Panc1 (cell line): ENCODE data around the gene LRRFIP2. TPM values are rescaled to one million over a fixed set of nuclear protein-coding genes. Genes with fewer than 3 reads are reported as not detected.
"Not testable (repeated sequence)": the region's sequence is repeated elsewhere in the genome, so short reads cannot be mapped to it uniquely, and the experiment has no call there.

Experiments
- ATAC-seq: fragments of 200-7000 bp; cut with Tn5 transposase; 2 replicates; pipeline ENCODE4 v1.9.1; 2020; ENCODE audit warnings: mild to moderate bottlenecking, moderate library complexity
- BruUV-seq: library from RNA; stranded (reverse); fragments of 400-500 nt; replicated peaks from 2 replicates; lab custom pipeline; 2021; lab: Mats Ljungman, UMichigan
- CTCF ChIA-PET: fragments of 300-600 bp; sonication (Branson Sonifier 250); formaldehyde crosslinking; loops from one replicate; lab custom pipeline; 2022; ENCODE audit warnings: antibody characterized with exemption; lab: Charles Lee
- POLR2A ChIA-PET: fragments of 300-600 bp; sonication (Branson Sonifier 250); formaldehyde crosslinking; loops from one replicate; lab custom pipeline; 2022; ENCODE audit warnings: antibody characterized with exemption; lab: Charles Lee
- DNase-seq: peaks from one replicate; pipeline ENCODE4 v3.0.0-alpha.2; 2010; ENCODE audit warnings: low read depth, low spot score
- H3K27ac ChIP-seq: 2 replicates; pipeline ENCODE4 v1.5.1; 2011; ENCODE audit warnings: mild to moderate bottlenecking, low read length, inconsistent platforms
- H3K27me3 ChIP-seq: fragments of 200-500 bp; sonication (Bioruptor generic); 2 replicates; pipeline ENCODE4 v1.6.0; 2014; ENCODE audit warnings: low read length, inconsistent platforms; ENCODE audit not compliant: control insufficient read depth, insufficient read depth
- H3K36me3 ChIP-seq: fragments of 200-500 bp; sonication (Bioruptor generic); 2 replicates; pipeline ENCODE4 v1.5.1; 2014; ENCODE audit warnings: inconsistent platforms, mild to moderate bottlenecking, low read length, moderate library complexity; ENCODE audit not compliant: control insufficient read depth, insufficient read depth
- H3K4me1 ChIP-seq: 2 replicates; pipeline ENCODE4 v1.5.1; 2011; ENCODE audit warnings: inconsistent platforms, mild to moderate bottlenecking, low read length, moderate library complexity; ENCODE audit not compliant: control insufficient read depth, insufficient read depth
- H3K4me3 ChIP-seq, 2 experiments: 2 replicates each; pipeline ENCODE4 v1.5.1; 2011 to 2012; ENCODE audit warnings: low read depth in 2 of 2, low read length in 2 of 2, mild to moderate bottlenecking in 2 of 2, inconsistent platforms in 1 of 2, moderate library complexity in 1 of 2
- H3K9me3 ChIP-seq: fragments of 200-500 bp; sonication (Bioruptor generic); 2 replicates; pipeline ENCODE4 v1.5.1; 2014; ENCODE audit warnings: low read depth, mild to moderate bottlenecking, inconsistent platforms, low read length, moderate library complexity; ENCODE audit not compliant: control insufficient read depth, insufficient read depth
- POLR2AphosphoS5 ChIP-seq: IDR thresholded peaks from 2 replicates; pipeline ENCODE4 v1.6.1; 2012; ENCODE audit warnings: mild to moderate bottlenecking, low read depth, low read length, moderate library complexity
- SIN3A ChIP-seq: IDR thresholded peaks from 2 replicates; pipeline ENCODE4 v1.6.1; 2012; ENCODE audit warnings: low read depth, mild to moderate bottlenecking, low read length, moderate library complexity, borderline replicate concordance; ENCODE audit not compliant: insufficient read depth
- TCF7L2 ChIP-seq: IDR thresholded peaks from 2 replicates; pipeline ENCODE4 v1.6.1; 2011; ENCODE audit warnings: mild to moderate bottlenecking, low read depth, low read length, inconsistent platforms
- in situ Hi-C: cut with HindIII; loops from 2 replicates; pipeline ENCODE4 v1.10.0; 2016; ENCODE audit warnings: low sequenced_read_pairs, low pct_unique_long_range_greater_than_20kb
- intact Hi-C: fragments of 100-400 bp; cut with micrococcal nuclease; formaldehyde crosslinking; loops from one replicate; pipeline ENCODE4 v1.10.0; 2022; ENCODE audit not compliant: unreplicated experiment
- total RNA-seq: library from RNA; stranded (reverse); gene quantifications from one replicate; pipeline ENCODE4 v1.2.1, GENCODE V29; 2021; ENCODE audit not compliant: unreplicated experiment
- TF ChIP-seq, protein P1 (sequence below), 2 experiments: IDR thresholded peaks; 2 replicates each; pipeline ENCODE4 v1.6.1; 2011 to 2012; ENCODE audit warnings: low read depth in 2 of 2, control low read depth in 1 of 2, low read length in 1 of 2, mild to moderate bottlenecking in 1 of 2, moderate library complexity in 1 of 2; ENCODE audit not compliant: insufficient read depth in 1 of 2
- TF ChIP-seq, protein P2 (sequence below): fragments of 450-650 bp; IDR thresholded peaks from 2 replicates; pipeline ENCODE4 v1.5.1; 2017; ENCODE audit warnings: mild to moderate bottlenecking

The LRRFIP2 gene
- total RNA-seq, 1 experiment from 2014 or later, result 32.3 TPM

DNA sequence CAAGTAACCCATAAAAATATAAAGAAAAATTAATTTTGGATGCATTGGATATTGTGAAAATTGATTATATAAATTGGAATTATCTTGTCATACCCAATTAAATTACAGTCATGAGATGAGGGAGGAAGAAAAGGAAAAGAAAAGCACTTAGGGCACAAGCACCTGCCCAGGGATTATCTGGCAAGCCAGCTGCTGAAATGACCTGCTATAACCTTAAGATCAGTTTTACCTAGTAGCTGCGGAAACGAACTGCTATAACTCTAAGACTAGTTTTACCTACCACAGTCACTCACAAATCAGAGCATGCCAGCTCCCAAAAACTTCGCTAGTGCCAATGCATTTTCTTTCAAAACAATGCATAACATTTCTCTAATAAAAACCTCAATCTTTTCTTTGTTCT lies 26.2 kb downstream of the LRRFIP2 start:
- TF ChIP-seq, protein P1, sequence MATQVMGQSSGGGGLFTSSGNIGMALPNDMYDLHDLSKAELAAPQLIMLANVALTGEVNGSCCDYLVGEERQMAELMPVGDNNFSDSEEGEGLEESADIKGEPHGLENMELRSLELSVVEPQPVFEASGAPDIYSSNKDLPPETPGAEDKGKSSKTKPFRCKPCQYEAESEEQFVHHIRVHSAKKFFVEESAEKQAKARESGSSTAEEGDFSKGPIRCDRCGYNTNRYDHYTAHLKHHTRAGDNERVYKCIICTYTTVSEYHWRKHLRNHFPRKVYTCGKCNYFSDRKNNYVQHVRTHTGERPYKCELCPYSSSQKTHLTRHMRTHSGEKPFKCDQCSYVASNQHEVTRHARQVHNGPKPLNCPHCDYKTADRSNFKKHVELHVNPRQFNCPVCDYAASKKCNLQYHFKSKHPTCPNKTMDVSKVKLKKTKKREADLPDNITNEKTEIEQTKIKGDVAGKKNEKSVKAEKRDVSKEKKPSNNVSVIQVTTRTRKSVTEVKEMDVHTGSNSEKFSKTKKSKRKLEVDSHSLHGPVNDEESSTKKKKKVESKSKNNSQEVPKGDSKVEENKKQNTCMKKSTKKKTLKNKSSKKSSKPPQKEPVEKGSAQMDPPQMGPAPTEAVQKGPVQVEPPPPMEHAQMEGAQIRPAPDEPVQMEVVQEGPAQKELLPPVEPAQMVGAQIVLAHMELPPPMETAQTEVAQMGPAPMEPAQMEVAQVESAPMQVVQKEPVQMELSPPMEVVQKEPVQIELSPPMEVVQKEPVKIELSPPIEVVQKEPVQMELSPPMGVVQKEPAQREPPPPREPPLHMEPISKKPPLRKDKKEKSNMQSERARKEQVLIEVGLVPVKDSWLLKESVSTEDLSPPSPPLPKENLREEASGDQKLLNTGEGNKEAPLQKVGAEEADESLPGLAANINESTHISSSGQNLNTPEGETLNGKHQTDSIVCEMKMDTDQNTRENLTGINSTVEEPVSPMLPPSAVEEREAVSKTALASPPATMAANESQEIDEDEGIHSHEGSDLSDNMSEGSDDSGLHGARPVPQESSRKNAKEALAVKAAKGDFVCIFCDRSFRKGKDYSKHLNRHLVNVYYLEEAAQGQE (IDR thresholded peaks at IDR 0.05; ENCODE audit: insufficient read depth in 1 of 2, low read depth in 2 of 2, low read length in 1 of 2), result no peak
- TF ChIP-seq SIN3A (no peak), POLR2AphosphoS5 (no peak), TCF7L2 (no peak)
- TF ChIP-seq, protein P2, sequence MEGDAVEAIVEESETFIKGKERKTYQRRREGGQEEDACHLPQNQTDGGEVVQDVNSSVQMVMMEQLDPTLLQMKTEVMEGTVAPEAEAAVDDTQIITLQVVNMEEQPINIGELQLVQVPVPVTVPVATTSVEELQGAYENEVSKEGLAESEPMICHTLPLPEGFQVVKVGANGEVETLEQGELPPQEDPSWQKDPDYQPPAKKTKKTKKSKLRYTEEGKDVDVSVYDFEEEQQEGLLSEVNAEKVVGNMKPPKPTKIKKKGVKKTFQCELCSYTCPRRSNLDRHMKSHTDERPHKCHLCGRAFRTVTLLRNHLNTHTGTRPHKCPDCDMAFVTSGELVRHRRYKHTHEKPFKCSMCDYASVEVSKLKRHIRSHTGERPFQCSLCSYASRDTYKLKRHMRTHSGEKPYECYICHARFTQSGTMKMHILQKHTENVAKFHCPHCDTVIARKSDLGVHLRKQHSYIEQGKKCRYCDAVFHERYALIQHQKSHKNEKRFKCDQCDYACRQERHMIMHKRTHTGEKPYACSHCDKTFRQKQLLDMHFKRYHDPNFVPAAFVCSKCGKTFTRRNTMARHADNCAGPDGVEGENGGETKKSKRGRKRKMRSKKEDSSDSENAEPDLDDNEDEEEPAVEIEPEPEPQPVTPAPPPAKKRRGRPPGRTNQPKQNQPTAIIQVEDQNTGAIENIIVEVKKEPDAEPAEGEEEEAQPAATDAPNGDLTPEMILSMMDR, result no peak
- no peak for ATAC-seq
- CTCF ChIA-PET, result no interaction called here
- H3K36me3 ChIP-seq, result no peaks in the 10 kb centered on the region; the same call in 1 of the 2 replicates
- POLR2A ChIA-PET, result no interaction called here
- H3K27me3 ChIP-seq, result no peaks in the 10 kb centered on the region
- no TSS peak for BruUV-seq
- no peaks in the 10 kb centered on the region for H3K4me1 ChIP-seq
- DNase-seq, result no peak
- in situ Hi-C loops (no loop called here), intact Hi-C loops (no loop called here)
- H3K9me3 ChIP-seq, result no peaks in the 10 kb centered on the region
- no peak overlapping the region for H3K4me3 ChIP-seq
- H3K27ac ChIP-seq, result no peak overlapping the region

DNA sequence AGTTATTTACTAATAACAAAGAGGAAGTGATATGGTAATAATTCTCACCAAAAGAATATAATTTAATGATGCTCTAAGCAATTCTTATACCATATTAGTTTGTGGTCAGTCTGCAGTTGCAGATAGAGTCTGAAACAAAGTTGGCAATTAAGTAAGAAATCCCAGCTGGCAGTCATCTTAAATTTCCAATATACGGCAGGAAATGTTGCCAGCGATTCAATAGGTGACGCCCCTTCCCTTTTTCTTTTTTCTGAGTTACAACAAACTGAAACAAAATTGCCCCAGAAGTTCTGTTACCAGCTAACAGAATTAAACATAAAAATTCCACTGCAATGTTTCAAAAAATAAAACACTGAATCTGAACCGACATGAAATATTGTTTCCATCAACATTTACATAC lies 26.7 kb downstream of the LRRFIP2 start:
- H3K27me3 ChIP-seq, result no peaks in the 10 kb centered on the region
- no peaks in the 10 kb centered on the region for H3K4me1 ChIP-seq
- no TSS peak for BruUV-seq
- no peak overlapping the region for H3K4me3 ChIP-seq
- no peaks in the 10 kb centered on the region; the same call in 1 of the 2 replicates for H3K36me3 ChIP-seq
- in situ Hi-C loops, result no loop called here
- H3K27ac ChIP-seq, result no peak overlapping the region
- ATAC-seq (no peak), DNase-seq (no peak)
- no peaks in the 10 kb centered on the region for H3K9me3 ChIP-seq
- TF ChIP-seq, protein P2, result no peak
- TF ChIP-seq, protein P1 (IDR thresholded peaks at IDR 0.05; ENCODE audit: insufficient read depth in 1 of 2, low read depth in 2 of 2, low read length in 1 of 2), result no peak
- TF ChIP-seq SIN3A (no peak), POLR2AphosphoS5 (no peak), TCF7L2 (no peak)
- ChIA-PET CTCF (no interaction called here), POLR2A (no interaction called here)
- intact Hi-C loops, result no loop called here

DNA sequence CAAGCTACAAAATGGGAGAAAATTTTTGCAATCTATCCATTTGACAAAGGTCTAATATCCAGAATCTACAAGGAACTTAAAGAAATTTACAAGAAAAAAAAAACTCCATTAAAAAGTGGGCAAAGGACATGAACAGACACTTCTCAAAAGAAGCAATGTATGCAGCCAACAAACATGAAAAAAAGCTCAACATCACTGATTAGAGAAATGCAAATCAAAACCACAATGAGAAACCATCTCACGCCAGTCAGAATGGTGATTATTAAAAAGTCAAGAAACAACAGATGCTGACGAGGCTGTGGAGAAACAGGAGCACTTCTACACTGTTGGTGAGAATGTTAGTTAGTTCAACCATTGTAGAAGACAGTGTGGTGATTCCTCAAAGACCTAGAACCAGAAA lies 27.5 kb downstream of the LRRFIP2 start:
- H3K27ac ChIP-seq, H3K27me3 ChIP-seq, H3K36me3 ChIP-seq, ATAC-seq, H3K4me1 ChIP-seq, BruUV-seq, POLR2A ChIA-PET, H3K9me3 ChIP-seq, H3K4me3 ChIP-seq, in situ Hi-C loops, CTCF ChIA-PET, intact Hi-C loops, DNase-seq: not testable (repeated sequence)
